SIG-M5 treated with dmso at 0.1 percent for 504 hours (cell line): ENCODE data around the gene ACAD11.
A peak's percentile ranks its signal among the peaks of the same experiment; 100 is the strongest.
"Not testable (repeated sequence)": the region's sequence is repeated elsewhere in the genome, so short reads cannot be mapped to it uniquely, and the experiment has no call there.

Experiments used
- DNase-seq: peaks from one replicate; lab custom pipeline; 2025; ENCODE audit not compliant: unreplicated experiment; lab: John Stamatoyannopoulos, UW

The ACAD11 gene

DNA sequence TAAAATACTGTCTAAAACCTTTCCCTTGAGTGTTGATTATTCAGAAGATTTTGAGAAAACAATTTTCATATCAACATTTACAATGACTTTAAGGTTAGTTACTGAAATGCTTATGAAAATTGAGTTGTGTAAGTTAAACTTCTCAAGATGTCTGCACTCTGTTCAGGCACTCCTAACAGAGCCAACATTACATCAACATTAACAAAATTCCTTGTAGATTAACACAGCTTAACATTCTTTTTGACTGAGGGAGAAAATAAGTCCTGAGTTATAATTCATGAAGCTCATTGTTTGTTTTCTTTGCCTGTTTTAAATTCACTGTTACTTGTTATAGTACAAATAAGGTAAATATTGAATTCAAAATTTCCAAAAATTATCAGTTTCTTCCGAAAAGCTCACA is 53.5 kb downstream of the ACAD11 start:
- DNase-seq = no peak

DNA sequence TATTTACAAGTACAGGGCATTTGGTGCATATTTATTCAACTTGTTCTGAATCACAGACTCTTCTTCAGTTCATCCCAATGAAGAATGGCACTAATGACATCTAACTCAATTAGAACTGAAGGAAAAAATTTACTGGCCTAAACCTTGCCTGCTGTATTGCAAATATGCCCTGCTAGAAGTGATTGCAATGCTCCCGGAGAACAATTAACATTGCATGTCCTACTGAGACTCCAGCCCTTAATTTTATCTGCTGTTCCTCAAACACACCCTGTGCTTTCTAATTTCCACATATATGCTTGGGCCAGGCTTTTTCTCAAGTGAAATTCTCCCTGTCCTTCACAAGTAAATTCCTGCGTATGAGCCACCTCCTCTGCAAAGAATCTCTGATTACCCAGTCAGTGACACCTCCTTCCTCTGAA is 54.2 kb downstream of the ACAD11 start:
- no peak for DNase-seq

DNA sequence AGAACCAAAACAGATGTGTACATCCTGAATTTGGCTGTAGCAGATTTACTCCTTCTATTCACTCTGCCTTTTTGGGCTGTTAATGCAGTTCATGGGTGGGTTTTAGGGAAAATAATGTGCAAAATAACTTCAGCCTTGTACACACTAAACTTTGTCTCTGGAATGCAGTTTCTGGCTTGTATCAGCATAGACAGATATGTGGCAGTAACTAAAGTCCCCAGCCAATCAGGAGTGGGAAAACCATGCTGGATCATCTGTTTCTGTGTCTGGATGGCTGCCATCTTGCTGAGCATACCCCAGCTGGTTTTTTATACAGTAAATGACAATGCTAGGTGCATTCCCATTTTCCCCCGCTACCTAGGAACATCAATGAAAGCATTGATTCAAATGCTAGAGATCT is 59.0 kb downstream of the ACAD11 start:
- DNase-seq = not testable (repeated sequence)

DNA sequence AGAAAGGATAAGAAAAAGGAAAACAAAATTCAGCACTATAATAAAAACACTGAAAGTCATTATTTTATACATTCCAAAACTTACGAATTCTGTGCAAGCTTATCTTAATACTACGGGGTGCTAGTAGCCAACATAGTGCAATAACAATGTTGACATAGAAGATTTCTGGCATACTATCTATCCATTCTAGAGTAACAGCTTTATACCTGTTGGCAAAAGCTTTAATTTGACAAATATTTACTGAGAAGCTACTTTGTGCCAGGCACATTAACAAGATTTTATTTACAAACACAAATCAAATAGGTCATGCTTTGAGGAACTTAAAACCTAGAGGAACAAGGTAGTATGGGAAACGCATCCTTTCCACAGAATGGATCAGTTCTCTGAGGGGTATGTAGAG is 61.4 kb downstream of the ACAD11 start:
- DNase-seq = no peak

DNA sequence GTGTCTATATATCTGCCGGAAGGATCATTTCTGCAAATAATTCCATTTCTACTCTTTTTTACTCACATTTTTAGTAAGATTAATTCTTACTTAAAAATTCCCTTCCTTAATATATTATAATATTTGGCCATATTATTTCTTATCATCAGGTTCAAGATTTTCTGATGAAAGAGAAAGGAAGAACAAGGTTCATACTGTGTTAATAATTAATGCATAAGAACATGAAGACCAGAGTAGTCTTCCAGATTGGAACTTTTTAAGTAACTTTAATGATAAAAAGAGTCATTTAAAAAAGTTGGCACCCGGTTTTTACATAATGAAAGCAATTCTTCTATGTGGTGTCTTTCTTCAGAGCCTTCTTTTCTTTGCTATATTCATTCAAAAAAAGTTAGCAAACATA is 61.9 kb downstream of the ACAD11 start:
- no peak for DNase-seq

DNA sequence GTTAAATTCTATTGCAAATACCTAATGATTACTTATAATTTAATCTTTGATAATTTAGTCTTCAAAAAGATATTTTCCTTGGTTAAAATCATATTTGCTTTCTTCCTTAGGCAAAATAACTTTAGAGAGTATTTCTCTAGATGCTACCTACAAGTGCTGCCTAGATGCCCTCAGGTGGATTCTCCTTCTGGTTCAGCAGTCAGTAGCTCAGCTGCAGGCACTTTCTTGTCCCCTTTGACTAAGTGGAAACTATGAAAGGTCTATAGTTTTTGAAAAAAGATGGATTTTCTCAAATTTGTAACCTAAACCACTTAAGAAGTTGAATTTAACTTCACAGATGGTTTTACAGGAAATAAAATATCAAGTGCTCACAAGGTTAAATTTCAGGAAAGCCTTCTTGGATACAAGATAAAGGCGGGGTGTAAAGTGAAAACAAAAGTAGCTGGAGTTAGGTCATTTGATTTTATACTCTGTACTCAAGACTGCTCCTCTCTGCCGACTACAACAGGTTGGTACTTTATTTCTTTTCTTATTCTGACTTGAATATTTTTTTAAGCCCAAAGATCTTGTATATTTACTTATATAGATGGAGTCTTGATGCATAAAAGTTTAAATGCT is 62.7 kb downstream of the ACAD11 start, which contains the start of gene ACKR4:
Gene ACKR4, plus strand, starts transcription at position 455 of the 618 bp plus-strand sequence. CDS start 3,128 bp downstream, outside the sequence.
- DNase-seq = no peak

DNA sequence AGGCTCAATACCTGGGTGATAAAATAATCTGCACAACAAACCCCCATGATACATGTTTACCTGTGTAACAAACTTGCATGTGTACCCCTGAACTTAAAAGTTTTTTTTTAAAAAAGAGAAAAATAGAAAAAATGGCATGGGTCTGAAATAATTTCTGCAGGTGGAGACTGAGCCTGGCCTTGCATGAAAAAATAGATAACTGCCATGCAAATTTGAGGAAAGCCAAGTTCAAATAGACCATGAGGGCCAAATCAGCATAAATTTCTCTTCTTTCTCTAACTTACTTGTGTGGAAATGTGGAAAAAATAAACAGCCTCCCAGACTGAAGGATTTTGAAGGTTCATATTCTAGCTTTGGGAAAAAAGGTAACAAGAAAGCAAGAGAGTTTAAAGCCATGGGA is 63.3 kb downstream of the ACAD11 start:
- DNase-seq = no peak

DNA sequence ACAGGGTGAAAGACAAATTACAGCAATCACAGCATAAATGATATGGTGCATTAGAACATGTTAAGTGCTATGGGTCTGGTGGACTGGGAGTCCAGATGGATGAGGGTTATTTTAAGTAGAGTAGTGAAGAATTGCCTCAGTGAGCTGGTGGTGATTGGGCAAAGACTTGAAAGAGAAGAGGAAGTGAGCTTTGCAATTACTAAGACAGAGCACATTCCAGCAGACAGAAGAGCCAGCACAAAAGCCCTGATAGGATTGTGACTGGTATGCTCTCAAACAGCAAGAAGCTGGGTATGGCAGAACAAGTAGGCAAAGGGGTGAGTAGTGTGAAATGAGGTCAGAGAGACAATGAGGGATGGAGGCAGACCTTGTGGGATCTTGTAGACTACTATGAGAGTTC is 64.6 kb downstream of the ACAD11 start:
- DNase-seq = peak; percentile 85

DNA sequence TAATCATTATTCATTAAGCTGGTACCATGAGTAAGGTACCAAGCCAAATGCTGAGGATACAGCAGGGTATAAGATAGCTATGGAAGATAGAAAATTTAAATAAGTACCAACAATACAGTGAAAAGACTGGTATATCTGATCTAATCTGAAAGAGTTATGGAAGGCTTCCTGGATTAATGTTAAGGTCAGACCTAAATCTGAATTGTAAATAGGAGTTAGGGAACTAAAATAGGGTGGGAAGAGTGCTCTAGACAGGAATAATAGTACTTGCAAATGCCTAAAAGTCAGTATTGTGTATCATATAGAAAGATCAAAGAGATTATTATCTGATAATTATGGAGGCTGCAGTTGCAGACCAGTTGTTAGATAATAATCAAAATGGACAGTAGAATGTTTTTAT is 65.1 kb downstream of the ACAD11 start:
- no peak for DNase-seq

DNA sequence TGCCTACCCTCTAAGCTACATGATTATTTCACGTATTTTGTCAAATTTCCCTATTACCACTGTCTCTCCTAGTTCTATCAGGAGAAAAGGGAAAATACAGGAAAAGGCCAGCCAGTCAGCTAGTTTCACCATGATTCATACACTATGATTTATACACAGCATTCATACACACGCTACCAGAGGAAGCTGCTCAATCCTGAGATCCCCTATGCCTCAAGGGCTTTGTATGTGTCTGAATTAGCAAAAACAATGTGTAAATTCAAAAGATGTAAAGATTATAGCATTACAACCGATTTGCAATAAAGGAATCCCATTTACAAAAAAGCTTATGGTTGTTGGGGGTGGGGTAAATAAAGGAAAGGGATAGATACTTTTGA is 65.7 kb downstream of the ACAD11 start:
- no peak for DNase-seq

DNA sequence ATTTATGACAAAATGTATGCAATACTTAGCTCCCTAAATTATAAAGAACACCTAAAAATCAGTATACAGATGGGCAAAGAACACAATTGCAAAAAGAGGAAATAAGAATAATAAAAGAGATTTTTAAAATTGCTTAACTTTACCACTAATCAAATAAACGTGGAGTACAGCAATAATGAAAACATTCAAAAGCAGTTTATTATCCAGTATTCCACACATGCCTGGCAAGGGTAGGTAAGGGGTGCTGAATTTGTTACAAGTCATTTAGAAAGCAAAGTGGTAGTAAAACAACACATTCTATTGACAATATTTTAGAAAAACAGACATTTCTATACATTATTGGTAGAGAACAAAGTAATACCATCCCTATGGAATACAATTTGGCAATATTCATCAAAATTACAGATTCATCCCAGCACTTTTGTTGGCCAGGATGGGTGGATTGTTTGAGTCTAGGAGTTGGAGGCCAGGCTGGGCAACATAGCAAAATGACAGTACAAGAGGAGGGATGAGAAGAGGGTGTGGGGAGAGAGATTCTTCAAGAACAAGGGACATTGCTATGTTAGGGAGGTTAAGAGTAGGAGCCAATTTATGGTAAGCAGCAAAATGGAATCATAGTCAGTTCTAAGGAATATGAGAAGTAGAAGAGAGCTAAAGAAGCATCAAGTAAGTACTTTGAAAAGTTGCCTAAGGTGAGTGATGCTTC is 66.2 kb downstream of the ACAD11 start:
- DNase-seq = no peak

DNA sequence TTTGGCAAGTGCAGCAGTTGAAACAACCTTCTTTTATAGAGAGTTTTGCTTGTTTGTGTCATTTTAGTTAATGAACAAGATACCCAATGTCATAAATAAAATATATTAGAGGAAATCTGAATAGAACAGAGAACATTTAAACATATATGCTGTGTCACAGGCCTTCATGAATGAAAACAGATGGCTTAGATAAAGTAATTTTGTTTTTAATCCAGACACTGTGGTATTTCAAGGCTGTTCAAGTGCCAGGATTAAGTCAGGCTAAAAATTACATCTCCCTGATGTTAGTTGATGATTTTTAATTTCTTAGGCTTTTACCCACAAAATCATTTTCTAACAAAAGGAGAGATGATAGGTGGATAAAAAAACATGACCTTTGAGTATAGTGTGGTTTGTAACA is 67.4 kb downstream of the ACAD11 start:
- DNase-seq = no peak

DNA sequence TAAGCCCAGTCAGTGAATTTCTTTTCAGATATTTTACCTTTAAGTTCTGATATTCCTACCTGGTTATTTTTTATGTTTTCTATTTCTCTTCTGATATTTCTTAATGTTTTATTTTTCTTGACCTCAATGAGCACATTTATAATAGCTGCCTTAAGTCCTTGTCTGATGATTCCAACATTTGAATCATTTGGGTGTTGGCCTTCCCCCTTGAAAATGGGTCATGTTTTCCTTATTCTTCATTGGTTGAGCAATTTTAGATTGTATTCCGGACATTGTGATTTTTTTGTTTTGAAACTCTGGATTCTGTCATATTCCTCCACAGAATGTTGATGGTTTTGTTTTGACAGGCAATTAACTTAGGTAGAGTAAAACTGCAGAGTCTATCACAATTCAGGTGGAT is 72.2 kb downstream of the ACAD11 start:
- DNase-seq = no peak

DNA sequence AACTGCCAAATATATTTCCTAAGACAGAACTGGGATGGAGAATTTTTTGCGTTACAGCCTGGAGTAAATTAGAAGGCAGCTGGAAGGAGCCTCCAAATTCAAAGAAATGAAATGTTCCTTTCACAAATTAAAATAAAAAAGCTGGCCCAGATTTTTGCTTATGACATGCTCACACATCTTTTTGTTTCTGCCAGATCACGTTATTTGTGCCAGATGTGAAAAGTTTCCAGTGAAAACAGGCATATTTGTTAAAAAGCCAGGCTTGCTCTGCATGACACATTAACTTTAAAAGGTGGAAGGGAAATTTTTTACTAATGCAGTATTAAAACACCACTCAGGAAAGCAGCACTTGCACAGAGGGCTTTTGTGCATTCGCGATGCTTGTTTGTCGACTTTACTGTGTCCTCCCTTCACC is 85.8 kb downstream of the ACAD11 start:
- no peak for DNase-seq

DNA sequence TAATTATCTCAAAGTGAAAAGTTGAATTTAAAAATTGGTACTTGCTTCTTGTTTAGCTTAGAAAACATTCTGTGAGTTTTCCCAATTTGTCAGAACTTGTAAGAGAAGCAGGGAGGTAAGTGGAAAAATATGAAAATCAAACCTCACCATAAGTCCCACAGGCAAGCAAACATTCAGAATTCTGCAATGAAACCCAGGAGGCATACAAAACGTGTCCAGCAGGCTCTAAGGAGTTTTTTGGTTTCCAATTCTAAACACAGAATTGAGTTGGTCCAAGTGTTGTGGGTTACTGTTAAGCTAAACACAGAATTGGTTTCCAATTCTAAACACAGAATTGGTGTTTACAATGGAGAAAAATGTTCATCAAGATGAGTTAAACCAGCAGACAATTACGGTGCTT is 89.6 kb downstream of the ACAD11 start:
- no peak for DNase-seq

DNA sequence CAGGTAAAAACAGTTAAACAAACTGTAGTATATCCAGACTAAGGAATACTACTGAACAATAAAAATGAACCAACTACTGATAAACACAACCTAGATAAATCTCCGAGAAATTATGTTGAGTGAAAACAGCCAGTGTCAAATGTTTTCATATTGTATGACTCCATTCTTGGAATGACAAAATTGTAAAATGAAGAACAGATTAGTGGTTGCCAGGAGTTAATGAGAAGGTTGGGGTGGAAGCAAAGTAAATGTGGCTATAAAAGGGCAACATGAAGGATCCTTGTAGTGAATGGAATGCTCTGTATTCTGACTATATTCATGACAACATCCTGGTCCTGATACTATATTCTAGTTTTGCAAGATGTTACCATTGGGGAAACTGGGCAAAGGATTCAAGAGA is 90.0 kb downstream of the ACAD11 start:
- no peak for DNase-seq

DNA sequence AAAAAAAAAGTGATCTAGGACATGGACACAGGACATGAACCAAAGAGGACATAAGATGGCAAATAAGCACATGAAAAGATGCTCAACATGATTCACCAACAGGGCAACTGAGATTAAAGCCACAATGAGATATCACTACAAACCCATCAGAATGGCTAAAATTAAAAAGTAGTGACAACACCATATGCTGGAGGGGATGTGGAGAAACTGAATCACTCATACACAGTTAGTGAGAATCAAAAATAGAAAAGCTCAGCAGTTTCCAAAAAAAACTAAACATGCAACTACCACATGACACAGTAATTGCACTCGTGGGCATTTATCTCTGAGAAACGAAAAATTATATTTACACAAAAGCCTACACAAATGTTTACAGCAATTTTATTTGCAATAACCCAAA is 90.5 kb downstream of the ACAD11 start:
- DNase-seq = no peak

DNA sequence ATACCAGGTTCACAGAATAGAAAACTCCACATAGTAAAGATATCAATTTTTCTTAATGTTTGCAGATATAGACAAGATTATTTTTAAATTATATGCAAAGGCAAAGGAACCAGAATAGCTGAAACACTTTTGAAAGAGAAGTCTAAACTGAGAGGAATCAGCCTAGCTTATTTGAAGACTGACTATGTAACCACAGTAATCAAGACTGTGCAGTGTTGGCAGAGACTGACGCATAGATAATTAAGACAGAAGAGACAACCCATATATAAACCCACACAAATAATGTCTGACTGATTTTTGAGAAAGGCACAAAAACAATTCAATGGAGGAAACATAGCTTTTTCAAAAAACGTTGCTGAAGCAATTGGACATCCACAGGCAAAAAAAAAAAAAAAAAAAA is 91.2 kb downstream of the ACAD11 start:
- no peak for DNase-seq

DNA sequence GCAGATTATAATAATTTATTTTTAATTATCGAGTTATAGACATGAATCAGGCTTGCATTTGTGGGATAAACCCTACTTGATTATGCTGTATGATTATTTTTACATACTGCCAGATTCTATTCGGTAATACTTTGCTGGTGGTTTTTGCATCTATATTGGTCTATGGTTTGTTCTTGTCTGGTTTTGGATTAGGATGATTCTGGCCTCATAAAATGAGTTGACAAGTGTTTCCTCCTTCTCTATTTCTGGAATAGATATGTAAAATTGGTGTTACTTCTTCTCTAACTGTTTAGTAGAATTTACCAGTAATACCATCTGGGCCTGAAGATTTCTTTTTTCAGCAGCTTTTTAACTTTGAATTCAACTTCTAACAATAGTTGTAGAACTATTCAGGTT is 95.5 kb downstream of the ACAD11 start:
- no peak for DNase-seq

DNA sequence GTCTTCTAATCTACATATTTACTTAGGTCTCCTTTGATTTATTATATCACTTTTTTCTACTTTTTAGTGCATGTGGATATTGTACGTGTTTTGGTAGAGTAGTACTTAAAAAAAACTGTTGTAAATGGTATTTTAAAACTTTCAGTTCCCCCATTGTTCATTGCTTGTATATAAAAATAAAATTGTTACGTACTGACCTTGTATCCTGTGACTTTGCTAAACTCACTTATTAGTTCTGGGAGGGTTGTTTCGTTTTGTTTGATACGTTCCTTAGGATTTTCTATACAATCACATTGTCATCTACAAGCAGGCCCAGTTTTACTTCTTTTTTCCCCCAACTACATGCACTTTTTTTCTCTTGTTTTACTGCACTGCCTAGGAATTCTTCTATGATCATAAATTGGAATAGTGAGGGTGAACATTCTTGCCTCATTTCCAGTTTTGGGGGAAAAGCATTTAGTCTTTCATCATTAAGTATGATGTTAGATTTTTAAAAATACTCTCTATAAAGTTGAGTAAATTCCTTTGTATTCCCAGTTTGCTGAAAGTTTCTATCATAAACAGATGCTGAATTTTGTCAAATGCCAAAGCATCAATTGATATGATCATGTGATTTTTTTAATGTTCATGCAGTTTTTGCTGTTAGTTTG is 96.1 kb downstream of the ACAD11 start:
- DNase-seq = no peak

DNA sequence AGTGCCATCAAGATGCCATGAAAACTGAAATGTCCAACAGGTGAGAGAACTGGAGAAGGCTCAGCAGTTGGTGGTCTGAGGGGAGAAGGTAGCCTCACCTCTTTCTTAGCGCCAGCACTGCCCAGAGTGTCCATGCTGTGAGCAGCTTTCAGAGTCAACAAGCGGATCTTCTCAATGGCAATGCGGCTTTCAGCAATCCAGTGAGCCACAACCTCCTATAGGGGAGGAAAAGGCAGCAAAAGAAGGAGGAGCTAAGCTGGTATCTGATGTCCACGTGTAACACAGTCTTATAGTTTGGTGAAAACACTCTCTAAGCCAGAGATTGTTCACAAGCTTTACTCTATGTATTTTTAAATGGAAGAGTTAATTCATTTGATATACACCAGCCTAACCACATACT is 98.6 kb downstream of the ACAD11 start:
- DNase-seq = no peak

DNA sequence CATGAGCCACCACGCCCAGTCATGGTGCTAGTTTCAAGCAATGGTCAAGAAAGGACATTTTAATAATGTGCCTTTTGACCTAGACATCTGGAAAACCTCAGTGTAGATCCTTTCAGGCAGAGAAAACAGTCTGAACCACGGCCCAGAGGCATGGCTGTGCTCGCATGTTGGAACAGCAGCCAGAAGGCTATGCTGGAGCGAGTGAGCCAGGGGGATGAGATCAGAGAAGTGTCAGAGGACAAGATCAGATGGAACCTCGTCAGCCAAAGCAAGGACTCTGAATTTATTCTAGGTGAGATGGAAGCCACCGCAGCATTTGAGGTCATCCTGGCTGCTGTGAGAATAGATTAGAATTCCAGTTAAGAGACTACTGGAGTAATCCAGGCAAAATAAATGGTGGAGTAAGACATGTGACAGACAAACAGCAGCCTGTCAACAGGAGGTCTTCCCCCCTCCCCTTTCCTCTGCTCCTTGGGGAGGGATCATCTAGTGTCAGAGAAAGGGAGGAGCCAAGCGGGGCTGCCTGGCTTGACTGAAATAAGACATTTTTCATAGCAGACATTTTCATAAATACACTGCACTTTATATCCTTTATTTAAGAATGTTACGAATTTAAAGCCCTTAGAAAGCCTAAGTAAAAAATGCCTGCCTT is 103.0 kb downstream of the ACAD11 start:
- DNase-seq = no peak
